Measurements from ENCODE around the gene SPDYC. TPM values are rescaled to one million over a fixed set of nuclear protein-coding genes. Genes with fewer than 3 reads are reported as not detected.
A peak's percentile ranks its signal among the peaks of the same experiment; 100 is the strongest.

The SPDYC gene
- total RNA-seq, 1 donor from 2014 or later, result not detected

DNA sequence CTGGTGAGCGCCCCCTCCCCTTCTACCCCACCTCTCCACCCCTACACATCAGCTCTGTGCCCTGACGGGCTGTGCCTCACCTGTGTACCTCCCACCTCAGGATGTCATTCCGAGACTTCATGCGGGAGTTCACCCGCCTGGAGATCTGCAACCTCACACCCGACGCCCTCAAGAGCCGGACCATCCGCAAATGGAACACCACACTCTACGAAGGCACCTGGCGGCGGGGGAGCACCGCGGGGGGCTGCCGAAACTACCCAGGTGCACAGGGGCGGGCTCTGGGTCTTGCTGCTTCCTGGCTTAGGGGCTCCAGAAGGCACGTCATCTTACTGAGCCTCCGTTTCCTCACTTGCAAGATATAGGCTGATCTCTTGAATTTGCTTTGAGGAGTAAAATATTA lies 18.5 kb downstream of the SPDYC start:
- Mint-ChIP-seq H3K36me3 (ENCODE audit: unreplicated experiment) (peaks cover 7% of the 10 kb centered on the region), H3K27me3 (ENCODE audit: unreplicated experiment) (peaks cover 11% of the 10 kb centered on the region), H3K9me3 (ENCODE audit: unreplicated experiment) (peaks cover 6% of the 10 kb centered on the region), H3K4me1 (ENCODE audit: low read depth, unreplicated experiment) (peaks cover 6% of the 10 kb centered on the region), H3K4me3 (ENCODE audit: unreplicated experiment) (no peak overlapping the region), H3K27ac (ENCODE audit: unreplicated experiment) (no peak overlapping the region)
- no peak for DNase-seq
- TF ChIP-seq, protein P1, sequence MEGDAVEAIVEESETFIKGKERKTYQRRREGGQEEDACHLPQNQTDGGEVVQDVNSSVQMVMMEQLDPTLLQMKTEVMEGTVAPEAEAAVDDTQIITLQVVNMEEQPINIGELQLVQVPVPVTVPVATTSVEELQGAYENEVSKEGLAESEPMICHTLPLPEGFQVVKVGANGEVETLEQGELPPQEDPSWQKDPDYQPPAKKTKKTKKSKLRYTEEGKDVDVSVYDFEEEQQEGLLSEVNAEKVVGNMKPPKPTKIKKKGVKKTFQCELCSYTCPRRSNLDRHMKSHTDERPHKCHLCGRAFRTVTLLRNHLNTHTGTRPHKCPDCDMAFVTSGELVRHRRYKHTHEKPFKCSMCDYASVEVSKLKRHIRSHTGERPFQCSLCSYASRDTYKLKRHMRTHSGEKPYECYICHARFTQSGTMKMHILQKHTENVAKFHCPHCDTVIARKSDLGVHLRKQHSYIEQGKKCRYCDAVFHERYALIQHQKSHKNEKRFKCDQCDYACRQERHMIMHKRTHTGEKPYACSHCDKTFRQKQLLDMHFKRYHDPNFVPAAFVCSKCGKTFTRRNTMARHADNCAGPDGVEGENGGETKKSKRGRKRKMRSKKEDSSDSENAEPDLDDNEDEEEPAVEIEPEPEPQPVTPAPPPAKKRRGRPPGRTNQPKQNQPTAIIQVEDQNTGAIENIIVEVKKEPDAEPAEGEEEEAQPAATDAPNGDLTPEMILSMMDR (IDR thresholded peaks at IDR 0.05; ENCODE audit: partially characterized antibody, unreplicated experiment), result no peak

DNA sequence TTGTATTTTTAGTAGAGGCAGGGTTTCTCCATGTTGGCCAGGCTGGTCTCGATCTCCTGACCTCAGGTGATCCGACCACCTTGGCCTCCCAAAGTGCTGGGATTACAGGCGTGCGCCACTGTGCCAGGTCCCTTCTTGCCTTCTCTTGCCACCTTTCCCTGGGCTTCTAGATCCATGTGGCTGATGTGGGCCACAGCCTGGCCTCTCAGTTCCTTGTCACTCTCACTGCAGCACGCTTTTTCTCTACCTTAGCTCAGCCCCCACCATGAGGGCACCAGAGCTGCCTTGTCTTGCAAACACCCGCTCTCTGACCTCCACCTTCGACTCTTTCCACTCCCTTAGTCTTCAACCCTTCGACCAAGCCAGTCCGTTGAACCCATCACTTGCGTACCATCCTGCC lies 19.2 kb downstream of the SPDYC start:
- H3K27ac Mint-ChIP-seq (ENCODE audit: unreplicated experiment), result no peak overlapping the region
- peaks cover under 1% of the 10 kb centered on the region for H3K4me1 Mint-ChIP-seq (ENCODE audit: low read depth, unreplicated experiment)
- peaks cover 6% of the 10 kb centered on the region for H3K9me3 Mint-ChIP-seq (ENCODE audit: unreplicated experiment)
- H3K36me3 Mint-ChIP-seq (ENCODE audit: unreplicated experiment), result peaks cover 7% of the 10 kb centered on the region
- no peak overlapping the region for H3K4me3 Mint-ChIP-seq (ENCODE audit: unreplicated experiment)
- H3K27me3 Mint-ChIP-seq (ENCODE audit: unreplicated experiment), result peaks cover 9% of the 10 kb centered on the region
- TF ChIP-seq, protein P1 (IDR thresholded peaks at IDR 0.05; ENCODE audit: partially characterized antibody, unreplicated experiment), result no peak
- no peak for DNase-seq

DNA sequence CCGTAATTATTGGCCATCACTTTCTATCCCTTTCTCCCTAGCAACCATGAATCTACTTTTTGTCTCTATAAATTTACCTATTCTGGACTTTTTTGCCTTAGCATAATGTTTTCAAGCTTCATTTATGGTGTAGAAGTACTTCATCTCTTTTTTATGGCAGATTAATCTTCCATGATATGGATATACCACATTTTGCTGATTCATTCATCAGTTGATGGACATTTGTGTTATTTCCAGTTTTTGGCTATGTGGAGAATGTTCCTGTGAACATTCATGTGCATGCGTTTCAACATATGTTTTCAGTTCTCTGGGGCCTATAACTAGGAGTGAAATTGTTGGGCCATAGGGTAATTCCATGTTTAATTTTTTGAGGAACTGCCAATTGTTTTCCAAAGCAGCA lies 24.5 kb downstream of the SPDYC start:
- TF ChIP-seq, protein P1 (IDR thresholded peaks at IDR 0.05; ENCODE audit: partially characterized antibody, unreplicated experiment), result no peak
- Mint-ChIP-seq H3K27ac (ENCODE audit: unreplicated experiment) (no peak overlapping the region), H3K27me3 (ENCODE audit: unreplicated experiment) (peaks cover 1% of the 10 kb centered on the region), H3K36me3 (ENCODE audit: unreplicated experiment) (peaks cover 3% of the 10 kb centered on the region), H3K4me3 (ENCODE audit: unreplicated experiment) (no peak overlapping the region), H3K9me3 (ENCODE audit: unreplicated experiment) (no peaks in the 10 kb centered on the region), H3K4me1 (ENCODE audit: low read depth, unreplicated experiment) (no peaks in the 10 kb centered on the region)
- DNase-seq, result no peak

DNA sequence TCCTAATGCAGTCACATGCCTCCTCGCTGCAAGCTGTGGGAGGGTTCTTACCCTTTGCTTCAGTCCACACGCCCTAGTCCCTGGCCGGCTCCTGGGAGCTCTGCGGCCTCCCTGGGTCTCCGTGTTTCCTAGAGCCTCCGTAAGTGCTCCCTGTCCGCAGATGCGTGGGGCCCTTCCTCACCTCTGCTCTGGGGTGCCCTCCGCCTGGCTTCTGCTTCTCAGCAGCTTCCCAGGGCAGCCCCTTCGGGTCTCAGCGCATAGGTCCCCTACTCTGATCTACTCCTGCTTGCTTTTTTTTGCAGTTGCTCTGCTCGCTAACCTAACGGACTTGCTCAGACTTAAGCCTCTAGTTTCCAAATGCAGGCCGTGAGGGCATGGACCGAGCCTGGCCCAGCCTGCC lies 34.1 kb downstream of the SPDYC start:
- Mint-ChIP-seq H3K27ac (ENCODE audit: unreplicated experiment) (no peak overlapping the region), H3K4me3 (ENCODE audit: unreplicated experiment) (no peak overlapping the region), H3K4me1 (ENCODE audit: low read depth, unreplicated experiment) (peaks cover 2% of the 10 kb centered on the region), H3K9me3 (ENCODE audit: unreplicated experiment) (peaks cover 4% of the 10 kb centered on the region), H3K36me3 (ENCODE audit: unreplicated experiment) (no peaks in the 10 kb centered on the region), H3K27me3 (ENCODE audit: unreplicated experiment) (peaks cover 3% of the 10 kb centered on the region)
- TF ChIP-seq, protein P1 (IDR thresholded peaks at IDR 0.05; ENCODE audit: partially characterized antibody, unreplicated experiment), result no peak
- DNase-seq, result no peak

DNA sequence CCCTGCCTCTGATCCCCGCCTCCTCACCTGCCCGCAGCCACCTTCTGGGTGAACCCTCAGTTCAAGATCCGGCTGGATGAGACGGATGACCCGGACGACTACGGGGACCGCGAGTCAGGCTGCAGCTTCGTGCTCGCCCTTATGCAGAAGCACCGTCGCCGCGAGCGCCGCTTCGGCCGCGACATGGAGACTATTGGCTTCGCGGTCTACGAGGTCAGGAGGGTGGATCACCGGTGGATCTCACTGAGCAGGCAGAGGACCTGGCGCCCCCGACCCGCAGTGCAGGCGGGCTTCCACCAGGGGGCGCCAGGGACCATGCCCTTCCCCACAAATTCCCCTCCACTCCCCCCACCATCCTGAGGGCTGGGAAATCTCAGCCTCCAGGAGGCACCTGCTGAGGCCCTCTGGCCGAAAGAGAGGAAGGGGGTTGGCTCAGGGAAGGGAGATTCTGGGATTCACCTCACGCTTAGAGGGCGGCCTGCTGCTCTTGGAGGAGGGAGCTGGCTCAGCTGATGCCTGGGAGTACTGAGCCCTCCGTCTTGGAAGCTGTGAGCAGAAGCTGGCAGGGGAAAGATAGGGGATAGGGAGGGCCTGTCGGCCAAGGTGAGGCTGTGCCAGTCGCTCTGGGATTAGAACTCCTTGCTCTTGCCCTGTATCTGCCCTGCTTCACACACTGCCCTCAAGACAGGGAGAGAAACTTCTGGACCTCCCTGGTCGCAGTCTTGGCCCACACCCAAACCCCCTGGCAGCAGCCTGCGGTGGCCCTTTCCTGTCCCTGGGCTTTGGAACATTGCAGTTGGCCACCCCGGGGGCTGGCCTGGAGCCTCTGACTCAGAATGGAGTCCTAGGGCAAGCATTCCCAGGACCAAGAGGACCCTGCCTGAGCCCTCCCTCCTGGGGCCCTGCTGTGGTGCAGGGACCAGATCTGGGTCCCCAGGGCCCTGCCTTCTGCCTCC lies 34.9 kb downstream of the SPDYC start:
- Mint-ChIP-seq H3K4me3 (ENCODE audit: unreplicated experiment) (no peak overlapping the region), H3K9me3 (ENCODE audit: unreplicated experiment) (peaks cover 4% of the 10 kb centered on the region), H3K4me1 (ENCODE audit: low read depth, unreplicated experiment) (peaks cover 2% of the 10 kb centered on the region), H3K27me3 (ENCODE audit: unreplicated experiment) (peaks cover 3% of the 10 kb centered on the region), H3K27ac (ENCODE audit: unreplicated experiment) (no peak overlapping the region), H3K36me3 (ENCODE audit: unreplicated experiment) (no peaks in the 10 kb centered on the region)
- peak; percentile 76 for DNase-seq
- TF ChIP-seq, protein P1 (IDR thresholded peaks at IDR 0.05; ENCODE audit: partially characterized antibody, unreplicated experiment), result peak; percentile 99

Measured in glutamatergic neuron (in vitro differentiated cells).